NCI-H2196 (cell line): ENCODE results near the gene NIPBL.
"Not testable (repeated sequence)": the region's sequence is repeated elsewhere in the genome, so short reads cannot be mapped to it uniquely, and the experiment has no call there.

Experiments used
- DNase-seq: peaks from one replicate; lab custom pipeline; 2025; ENCODE audit not compliant: unreplicated experiment; lab: John Stamatoyannopoulos, UW

NIPBL gene

DNA sequence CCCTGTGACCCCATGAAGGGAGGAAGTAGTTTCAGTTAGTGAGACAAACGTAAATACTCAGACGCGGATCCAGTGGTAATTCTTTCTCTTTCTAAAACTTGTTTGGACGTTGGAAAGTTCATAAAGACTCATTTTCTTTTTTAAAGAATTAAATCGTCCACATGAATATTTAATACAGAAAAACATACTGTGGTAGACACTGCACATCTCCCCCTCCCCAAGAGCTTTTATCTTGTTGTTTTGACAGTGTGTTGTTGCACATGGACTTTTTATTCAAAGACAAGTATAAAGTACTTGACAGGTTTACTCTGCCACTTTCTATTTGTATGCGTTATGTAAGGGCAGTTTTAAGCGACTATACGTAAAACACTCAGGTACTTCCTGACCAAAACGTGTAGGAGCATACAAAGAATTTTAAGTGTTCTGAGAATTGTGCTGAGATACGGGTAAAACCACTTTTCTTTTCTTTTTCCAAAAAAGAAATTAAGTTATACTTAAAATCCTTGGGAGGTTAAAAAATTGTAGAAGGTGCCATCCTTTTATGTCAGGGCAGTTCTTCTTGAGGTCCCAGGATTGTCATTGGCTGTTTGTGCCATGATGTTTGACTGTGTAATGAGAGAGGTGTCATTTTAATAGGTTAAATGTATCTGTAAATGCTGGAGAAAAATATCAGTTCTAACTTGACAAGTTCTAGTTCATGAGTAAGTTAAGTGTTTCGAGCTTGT, 1.3 kb downstream of the NIPBL start:
- peak; percentile 31 for DNase-seq

DNA sequence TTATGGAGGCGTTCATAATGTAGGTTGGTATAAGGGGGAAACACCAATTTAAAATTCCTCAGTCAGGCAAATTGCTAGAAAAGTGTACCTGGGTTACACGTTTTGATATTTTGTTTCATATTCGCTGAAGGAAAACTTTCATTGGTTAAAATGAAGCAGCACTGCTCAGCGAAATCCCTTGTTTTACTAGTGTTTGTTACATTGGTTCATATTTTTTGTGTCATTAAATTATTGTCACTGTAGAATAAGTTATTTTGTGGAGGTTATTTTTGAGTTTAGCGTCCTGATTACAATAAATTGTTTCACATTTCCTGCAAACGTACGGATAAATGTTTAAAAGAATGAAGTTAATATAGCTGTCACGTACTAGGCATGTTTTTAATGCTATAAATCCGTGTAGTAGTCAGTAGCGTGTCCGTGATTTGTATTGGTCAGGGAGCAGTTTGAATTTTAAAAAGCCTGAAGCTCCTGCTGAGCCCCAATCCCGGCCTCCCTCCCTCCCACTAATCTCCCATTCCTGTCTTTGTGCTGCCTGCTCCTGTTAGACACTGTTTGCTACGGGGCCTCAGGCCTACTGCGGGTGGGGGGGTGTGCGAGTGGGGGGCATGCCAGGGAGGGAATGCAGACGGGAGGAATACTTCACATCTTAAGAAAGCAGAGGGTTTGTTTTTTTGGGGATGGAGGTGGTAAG, 2.0 kb downstream of the NIPBL start:
- DNase-seq, result no peak

- no peak for DNase-seq
Measured at GRCh38 chr5:36879274-36880033, 2.9 kb downstream of the NIPBL start.

DNA sequence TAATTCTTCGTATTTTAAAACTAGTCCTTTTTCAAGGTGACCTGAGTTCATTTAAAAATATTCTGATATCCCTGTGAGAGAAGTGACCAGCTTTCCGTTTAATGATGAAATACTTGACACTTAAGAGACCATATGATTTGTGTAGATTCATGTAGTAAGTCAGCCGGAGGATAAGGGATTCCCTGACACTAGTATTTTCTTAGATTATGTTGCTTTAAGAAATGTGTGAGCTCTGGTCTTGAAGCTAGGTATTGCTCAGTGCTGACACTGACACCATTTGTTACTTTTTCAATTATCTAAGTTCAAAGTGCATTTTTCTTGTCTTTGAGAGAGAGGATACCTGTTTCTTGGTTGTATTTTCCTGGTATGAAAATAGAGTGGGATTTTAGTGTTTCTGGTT, 4.2 kb downstream of the NIPBL start:
- DNase-seq, result no peak

DNA sequence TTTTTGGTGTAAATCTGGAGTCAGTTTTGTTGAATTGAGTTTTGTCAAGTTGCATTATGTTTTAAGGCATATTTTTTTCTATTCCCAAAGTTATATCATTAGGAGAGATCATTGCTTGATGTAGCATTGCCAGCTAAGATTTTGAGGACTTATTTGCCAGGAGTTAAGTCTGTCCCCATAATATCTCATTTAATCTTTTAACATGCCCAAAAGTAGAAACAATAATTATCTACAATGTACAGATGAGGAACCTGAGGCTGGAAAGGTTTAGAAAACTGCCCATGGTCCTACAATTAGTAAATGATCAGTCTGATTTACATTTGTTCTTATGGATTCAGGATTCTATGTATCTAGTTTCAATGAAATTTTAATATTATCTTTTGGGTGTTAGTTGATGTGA, 4.7 kb downstream of the NIPBL start:
- no peak for DNase-seq

DNA sequence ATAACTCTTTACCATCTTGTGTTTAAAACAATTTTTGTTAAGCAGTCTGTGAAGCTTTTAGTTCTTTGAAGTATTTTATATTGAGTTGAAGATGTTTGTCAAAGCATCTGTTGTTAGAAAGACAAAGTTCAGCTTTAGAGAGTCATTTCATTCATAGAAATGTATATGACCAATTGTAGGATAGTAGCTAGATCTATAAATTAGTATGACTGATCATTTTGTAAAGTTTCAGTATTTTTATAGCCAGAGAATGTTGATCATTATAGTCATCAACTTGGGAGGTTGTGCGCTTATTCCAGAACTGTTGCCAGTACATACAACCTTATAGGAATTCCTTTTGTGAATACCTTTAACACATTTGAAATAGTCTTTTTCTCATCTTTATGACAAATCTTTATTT, 5.2 kb downstream of the NIPBL start:
- no peak for DNase-seq

DNA sequence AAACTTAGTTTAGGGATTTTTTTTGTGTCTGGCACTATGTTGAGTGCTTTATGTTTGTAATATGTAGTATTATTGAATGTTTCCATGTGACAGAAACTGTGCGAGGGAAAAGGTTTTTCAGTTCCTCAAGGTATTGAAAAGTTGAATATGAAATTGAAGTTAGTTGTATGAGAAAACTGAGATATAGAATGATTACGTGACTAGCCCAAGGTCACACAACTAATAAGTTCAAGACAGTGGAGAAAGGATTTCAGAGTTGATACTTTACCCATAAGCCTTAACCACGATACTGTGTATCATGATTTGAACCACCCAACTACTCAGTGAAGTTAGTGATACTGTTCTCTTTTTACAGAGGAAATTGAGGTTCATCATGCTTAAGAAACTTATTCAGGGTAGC, 5.7 kb downstream of the NIPBL start:
- no peak for DNase-seq

DNA sequence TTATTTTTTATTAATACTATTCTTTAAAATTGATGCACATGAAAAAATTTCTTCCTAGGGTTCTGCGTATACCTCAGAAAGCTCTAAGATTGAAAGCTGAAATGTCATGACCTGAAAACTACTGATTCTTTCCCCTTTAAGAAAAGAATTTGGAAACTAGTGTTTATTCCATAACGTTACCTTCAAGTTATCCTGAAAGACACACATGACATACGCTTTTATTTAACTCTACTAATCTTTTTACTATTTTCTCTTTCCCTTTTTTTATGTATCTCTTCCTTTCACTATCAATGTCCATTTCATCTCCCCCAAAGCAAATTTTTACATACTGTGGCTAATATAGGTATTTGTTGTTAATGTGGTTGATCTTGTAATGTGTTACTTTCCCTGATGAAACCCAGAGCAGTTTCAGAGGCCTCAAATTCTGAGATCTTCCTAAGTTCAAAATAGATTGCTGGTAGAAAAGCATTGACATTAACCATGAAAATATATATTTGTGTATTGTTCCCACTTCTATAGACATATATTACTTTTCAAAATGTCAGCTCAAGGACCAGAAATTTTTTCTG, 7.4 kb downstream of the NIPBL start:
- DNase-seq, result no peak

DNA sequence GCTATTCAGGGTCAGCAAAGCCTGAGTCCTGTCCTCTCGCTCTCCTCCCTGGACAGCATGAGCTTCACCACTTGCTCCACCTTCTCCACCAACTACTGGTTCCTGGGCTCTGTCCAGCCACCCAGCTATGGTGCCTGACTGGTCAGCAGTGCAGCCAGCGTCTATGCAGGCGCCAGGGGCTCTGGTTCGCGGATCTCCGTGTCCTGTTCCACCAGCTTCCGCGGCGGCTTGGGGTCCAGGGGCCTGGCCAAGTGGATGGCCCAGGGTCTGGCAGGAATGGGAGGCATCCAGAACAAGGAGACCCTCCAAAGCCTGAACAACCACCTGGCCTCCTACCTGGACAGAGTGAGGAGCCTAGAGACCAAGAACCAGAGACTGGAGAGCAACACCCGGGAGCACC, 8.6 kb downstream of the NIPBL start:
- no peak for DNase-seq

DNA sequence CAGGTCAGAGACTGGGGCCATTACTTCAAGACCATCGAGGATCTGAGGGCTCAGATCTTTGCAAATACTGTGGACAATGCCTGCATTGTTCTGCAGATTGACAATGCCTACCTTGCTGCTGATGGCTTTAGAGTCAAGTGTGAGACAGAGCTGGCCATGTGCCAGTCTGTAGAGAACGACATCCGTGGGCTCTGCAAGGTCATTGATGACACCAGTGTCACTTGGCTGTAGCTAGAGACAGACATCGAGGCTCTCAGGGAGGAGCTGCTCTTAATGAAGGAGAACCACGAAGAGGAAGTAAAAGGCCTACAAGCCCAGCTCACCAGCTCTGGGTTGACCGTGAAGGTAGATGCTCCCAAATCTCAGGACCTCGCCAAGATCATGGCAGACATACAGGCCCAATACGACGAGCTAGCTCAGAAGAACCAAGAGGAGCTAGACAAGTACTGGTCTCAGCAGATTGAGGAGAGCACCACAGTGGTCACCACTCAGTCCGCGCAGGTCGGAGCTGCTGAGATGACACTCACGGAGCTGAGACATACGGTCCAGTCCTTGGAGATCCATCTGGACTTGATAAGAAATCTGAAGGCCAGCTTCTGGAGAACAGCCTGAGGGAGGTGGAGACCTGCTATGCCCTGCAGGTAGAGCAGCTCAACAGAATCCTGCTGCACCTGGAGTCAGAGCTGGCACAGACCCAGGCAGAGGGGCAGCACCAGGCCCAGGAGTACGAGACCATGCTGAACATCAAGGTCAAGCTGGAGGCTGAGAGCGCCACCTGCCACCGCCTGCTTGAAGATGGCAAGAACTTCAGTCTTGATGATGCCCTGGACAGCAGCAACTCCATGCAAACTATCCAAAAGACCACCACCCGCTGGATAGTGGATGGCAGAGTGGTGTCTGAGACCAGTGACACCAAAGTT, 9.3 kb downstream of the NIPBL start:
- DNase-seq, result no peak

- DNase-seq, result no peak
Measured at GRCh38 chr5:36886791-36887190, 10.2 kb downstream of the NIPBL start.

DNA sequence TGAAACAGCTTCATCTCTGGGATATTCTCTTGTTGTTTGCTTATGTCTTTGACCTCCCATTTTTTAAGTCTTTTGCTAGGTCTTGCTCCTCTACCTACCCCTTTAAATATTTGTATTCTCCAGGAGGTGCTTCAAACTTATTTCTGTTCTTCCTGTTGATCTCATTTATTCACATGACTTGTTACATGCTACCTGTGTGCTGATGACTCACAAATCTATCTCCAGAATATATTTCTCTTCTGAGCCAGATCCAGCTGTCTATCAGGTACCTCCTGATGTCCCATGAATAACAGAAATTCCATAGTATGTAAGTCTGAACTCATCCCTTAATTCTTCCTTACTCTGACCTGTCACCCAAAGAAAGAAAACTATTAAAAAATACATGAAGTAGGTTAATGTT, 11.0 kb downstream of the NIPBL start:
- DNase-seq, result no peak

DNA sequence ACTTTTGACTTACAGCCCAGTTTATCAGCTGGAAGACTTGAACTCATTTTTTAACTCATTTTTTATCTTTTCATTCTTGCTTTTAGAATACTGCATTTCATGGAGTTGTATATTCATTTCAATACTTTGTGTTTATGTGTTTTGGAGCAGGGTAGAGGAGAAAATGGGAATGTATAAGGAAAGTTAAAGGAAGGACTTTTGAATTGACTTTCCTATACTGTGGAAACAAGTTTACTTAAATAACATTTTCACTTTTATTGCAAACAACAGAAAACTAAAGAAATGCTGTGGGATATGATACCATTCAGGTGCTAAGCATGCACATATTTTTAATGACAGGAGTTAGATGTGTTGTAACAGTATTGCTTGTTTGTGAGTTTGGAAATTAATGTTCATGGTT, 11.7 kb downstream of the NIPBL start:
- no peak for DNase-seq

GRCh38 chr5:36889264-36889663, 12.7 kb downstream of the NIPBL start:
- DNase-seq, result no peak

GRCh38 chr5:36891266-36891665, 14.7 kb downstream of the NIPBL start:
- no peak for DNase-seq

DNA sequence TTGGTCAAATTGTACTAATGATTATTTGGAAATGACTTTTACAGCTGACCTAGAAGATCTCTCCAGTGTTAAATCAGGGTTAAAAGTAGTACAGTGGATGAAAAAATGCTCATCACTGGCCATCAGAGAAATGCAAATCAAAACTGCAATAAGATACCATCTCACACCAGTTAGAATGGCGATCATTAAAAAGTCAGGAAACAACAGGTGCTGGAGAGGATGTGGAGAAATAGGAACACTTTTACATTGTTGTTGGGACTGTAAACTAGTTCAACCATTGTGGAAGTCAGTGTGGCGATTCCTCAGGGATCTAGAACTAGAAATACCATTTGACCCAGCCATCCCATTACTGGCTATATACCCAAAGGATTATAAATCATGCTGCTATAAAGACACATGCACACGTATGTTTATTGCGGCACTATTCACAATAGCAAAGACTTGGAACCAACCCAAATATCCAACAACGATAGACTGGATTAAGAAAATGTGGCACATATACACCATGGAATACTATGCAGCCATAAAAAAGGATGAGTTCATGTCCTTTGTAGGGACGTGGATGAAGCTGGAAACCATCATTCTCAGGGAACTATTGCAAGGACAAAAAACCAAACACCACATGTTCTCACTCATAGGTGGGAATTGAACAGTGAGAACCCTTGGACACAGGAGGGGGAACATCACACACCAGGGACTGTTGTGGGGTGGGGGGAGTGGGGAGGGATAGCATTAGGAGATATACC, 15.7 kb downstream of the NIPBL start:
- DNase-seq, result not testable (repeated sequence)

GRCh38 chr5:36894954-36895353, 18.4 kb downstream of the NIPBL start:
- DNase-seq, result no peak

- no peak for DNase-seq
Measured at GRCh38 chr5:36896476-36896875, 19.9 kb downstream of the NIPBL start.

DNA sequence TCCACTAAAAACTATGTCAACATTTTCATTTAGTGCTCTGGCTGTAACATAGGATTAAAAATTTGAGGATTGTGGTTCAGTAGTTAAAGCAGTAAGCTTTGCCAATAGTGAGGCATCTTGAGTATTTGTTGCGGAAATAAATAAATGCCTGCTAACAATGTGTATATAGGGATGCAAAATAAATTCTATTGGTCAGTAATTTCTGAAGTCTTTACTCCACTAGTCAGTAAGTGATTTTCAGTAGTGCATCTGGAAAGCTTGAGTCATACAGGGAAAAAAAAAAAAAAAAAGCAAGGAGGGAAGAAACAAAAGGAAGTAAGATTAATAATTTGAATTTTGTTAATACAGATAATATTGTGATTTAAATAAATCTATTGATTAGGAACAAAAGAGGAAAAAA, 21.0 kb downstream of the NIPBL start:
- DNase-seq, result no peak

DNA sequence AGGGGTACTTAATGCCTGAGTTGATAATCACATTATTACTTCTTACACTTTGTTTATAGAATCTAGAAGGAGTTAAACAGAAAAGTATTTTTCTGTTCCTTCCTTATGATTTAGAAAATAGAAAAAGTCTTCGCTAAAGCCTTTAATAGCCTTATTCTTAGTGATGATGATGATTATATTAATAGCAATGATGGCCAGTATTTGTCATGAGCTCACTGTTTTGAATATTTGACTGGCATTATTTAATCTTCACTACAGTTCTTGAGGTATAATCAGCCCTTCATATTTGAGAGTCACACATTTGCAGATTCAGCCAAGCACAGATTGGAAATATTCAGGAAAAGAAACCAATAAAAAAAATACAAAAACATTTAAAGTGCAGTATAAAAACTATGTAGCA, 23.3 kb downstream of the NIPBL start:
- DNase-seq, result no peak
